ENCODE results near the gene XKR3. TPM values are rescaled to one million over a fixed set of nuclear protein-coding genes. Genes with fewer than 3 reads are reported as not detected.

XKR3 gene
- total and polyA plus RNA-seq, 2 experiments from 2014 or later = not detected

DNA sequence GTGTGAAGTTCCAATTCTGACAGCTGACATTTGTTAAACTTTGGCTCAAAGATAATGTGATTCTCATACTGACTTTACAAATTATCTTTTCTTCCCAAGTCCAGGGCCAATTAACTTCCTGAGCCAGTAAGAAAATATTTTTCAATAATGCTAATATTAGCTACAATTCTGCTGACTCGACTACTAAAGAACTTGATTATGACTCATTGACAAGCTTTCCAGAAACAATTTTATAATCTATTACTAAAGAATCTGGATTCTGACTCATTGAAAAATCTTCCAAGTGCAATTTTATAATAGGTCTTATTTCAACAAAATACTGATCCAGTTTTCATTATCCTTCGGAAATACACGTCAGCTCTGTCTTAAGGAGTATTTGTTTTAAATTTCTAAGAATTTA, 12.9 kb upstream of the XKR3 start (continued):
- TF ChIP-seq ZNF114 (CRISPR knock-in tag; IDR thresholded peaks at IDR 0.05) (no peak), CREB1 (CRISPR knock-in tag; IDR thresholded peaks at IDR 0.05; ENCODE audit: low read depth) (no peak), STAT1 (IDR thresholded peaks at IDR 0.05; ENCODE audit: unreplicated experiment) (no peak), EZH2phosphoT487 (IDR thresholded peaks at IDR 0.05; ENCODE audit: unreplicated experiment) (no peak)

DNA sequence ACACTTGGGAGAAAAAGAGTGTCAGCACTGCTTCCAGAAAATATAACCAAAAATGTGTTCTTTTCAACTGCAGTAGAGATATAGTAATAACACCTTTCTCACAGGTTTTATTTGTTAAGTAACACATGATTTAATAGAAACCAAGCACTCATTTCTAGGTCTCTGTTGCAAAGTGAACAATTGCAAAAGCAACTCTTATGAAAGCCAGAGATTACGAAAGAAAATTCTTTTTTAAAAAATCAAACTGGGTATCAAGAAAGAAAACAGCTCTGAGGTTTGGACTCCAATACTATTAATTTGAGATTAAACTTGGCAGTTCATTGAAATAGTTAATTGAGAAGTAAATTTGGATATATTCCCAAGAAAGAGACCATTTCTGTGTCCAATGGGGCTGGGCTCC, 9.8 kb upstream of the XKR3 start:
- Histone ChIP-seq H3K79me2 (replicated peaks; ENCODE audit: insufficient read depth) (no peaks in the 10 kb centered on the region), H2AFZ (no peak overlapping the region), H3K27me3 (ENCODE audit: insufficient read depth) (no peaks in the 10 kb centered on the region), H3K4me2 (no peak overlapping the region), H3K36me3 (ENCODE audit: insufficient read depth) (no peaks in the 10 kb centered on the region), H4K20me1 (replicated peaks; ENCODE audit: insufficient read depth) (no peaks in the 10 kb centered on the region), H3K27ac (ENCODE audit: low read depth) (no peak overlapping the region), H3K4me1 (ENCODE audit: insufficient read depth) (no peaks in the 10 kb centered on the region), H3K4me3 (no peak overlapping the region), H3K9me2 (ENCODE audit: insufficient read depth) (no peaks in the 10 kb centered on the region), H3F3A (replicated peaks; ENCODE audit: low read depth) (no peaks in the 10 kb centered on the region)
- H3K36me3 Mint-ChIP-seq (ENCODE audit: low read depth) = no peaks in the 10 kb centered on the region
- H3K4me3 Mint-ChIP-seq = no peak overlapping the region
- DNase-seq (ENCODE audit: low spot score) = no peak
- H3K27me3 Mint-ChIP-seq (ENCODE audit: insufficient read depth, low read depth, poor library complexity) = no peaks in the 10 kb centered on the region
- H3K4me1 Mint-ChIP-seq = no peaks in the 10 kb centered on the region
- no peak overlapping the region for H3K27ac Mint-ChIP-seq
- peaks cover 60% of the 10 kb centered on the region for H3K9me3 Mint-ChIP-seq
- TF ChIP-seq, protein P1, sequence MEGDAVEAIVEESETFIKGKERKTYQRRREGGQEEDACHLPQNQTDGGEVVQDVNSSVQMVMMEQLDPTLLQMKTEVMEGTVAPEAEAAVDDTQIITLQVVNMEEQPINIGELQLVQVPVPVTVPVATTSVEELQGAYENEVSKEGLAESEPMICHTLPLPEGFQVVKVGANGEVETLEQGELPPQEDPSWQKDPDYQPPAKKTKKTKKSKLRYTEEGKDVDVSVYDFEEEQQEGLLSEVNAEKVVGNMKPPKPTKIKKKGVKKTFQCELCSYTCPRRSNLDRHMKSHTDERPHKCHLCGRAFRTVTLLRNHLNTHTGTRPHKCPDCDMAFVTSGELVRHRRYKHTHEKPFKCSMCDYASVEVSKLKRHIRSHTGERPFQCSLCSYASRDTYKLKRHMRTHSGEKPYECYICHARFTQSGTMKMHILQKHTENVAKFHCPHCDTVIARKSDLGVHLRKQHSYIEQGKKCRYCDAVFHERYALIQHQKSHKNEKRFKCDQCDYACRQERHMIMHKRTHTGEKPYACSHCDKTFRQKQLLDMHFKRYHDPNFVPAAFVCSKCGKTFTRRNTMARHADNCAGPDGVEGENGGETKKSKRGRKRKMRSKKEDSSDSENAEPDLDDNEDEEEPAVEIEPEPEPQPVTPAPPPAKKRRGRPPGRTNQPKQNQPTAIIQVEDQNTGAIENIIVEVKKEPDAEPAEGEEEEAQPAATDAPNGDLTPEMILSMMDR (conservative IDR thresholded peaks at IDR 0.05; ENCODE audit: low read depth in 2 of 2) = no peak
- TF ChIP-seq STAT1 (IDR thresholded peaks at IDR 0.05; ENCODE audit: unreplicated experiment) = no peak
- TF ChIP-seq POLR2AphosphoS5 (IDR thresholded peaks at IDR 0.05; ENCODE audit: low read depth) = no peak
- no peak for TF ChIP-seq ZNF114 (CRISPR knock-in tag; IDR thresholded peaks at IDR 0.05)
- no peak for TF ChIP-seq JUNB (IDR thresholded peaks at IDR 0.05; ENCODE audit: unreplicated experiment)
- TF ChIP-seq, protein P2, sequence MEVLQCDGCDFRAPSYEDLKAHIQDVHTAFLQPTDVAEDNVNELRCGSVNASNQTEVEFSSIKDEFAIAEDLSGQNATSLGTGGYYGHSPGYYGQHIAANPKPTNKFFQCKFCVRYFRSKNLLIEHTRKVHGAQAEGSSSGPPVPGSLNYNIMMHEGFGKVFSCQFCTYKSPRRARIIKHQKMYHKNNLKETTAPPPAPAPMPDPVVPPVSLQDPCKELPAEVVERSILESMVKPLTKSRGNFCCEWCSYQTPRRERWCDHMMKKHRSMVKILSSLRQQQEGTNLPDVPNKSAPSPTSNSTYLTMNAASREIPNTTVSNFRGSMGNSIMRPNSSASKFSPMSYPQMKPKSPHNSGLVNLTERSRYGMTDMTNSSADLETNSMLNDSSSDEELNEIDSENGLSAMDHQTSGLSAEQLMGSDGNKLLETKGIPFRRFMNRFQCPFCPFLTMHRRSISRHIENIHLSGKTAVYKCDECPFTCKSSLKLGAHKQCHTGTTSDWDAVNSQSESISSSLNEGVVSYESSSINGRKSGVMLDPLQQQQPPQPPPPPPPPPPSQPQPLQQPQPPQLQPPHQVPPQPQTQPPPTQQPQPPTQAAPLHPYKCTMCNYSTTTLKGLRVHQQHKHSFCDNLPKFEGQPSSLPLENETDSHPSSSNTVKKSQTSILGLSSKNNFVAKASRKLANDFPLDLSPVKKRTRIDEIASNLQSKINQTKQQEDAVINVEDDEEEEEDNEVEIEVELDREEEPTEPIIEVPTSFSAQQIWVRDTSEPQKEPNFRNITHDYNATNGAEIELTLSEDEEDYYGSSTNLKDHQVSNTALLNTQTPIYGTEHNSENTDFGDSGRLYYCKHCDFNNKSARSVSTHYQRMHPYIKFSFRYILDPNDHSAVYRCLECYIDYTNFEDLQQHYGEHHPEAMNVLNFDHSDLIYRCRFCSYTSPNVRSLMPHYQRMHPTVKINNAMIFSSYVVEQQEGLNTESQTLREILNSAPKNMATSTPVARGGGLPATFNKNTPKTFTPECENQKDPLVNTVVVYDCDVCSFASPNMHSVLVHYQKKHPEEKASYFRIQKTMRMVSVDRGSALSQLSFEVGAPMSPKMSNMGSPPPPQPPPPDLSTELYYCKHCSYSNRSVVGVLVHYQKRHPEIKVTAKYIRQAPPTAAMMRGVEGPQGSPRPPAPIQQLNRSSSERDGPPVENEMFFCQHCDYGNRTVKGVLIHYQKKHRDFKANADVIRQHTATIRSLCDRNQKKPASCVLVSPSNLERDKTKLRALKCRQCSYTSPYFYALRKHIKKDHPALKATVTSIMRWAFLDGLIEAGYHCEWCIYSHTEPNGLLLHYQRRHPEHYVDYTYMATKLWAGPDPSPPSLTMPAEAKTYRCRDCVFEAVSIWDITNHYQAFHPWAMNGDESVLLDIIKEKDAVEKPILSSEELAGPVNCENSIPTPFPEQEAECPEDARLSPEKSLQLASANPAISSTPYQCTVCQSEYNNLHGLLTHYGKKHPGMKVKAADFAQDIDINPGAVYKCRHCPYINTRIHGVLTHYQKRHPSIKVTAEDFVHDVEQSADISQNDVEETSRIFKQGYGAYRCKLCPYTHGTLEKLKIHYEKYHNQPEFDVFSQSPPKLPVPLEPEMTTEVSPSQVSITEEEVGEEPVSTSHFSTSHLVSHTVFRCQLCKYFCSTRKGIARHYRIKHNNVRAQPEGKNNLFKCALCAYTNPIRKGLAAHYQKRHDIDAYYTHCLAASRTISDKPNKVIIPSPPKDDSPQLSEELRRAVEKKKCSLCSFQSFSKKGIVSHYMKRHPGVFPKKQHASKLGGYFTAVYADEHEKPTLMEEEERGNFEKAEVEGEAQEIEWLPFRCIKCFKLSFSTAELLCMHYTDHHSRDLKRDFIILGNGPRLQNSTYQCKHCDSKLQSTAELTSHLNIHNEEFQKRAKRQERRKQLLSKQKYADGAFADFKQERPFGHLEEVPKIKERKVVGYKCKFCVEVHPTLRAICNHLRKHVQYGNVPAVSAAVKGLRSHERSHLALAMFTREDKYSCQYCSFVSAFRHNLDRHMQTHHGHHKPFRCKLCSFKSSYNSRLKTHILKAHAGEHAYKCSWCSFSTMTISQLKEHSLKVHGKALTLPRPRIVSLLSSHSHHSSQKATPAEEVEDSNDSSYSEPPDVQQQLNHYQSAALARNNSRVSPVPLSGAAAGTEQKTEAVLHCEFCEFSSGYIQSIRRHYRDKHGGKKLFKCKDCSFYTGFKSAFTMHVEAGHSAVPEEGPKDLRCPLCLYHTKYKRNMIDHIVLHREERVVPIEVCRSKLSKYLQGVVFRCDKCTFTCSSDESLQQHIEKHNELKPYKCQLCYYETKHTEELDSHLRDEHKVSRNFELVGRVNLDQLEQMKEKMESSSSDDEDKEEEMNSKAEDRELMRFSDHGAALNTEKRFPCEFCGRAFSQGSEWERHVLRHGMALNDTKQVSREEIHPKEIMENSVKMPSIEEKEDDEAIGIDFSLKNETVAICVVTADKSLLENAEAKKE (CRISPR knock-in tag; IDR thresholded peaks at IDR 0.05) = no peak
- TF ChIP-seq, protein P3, sequence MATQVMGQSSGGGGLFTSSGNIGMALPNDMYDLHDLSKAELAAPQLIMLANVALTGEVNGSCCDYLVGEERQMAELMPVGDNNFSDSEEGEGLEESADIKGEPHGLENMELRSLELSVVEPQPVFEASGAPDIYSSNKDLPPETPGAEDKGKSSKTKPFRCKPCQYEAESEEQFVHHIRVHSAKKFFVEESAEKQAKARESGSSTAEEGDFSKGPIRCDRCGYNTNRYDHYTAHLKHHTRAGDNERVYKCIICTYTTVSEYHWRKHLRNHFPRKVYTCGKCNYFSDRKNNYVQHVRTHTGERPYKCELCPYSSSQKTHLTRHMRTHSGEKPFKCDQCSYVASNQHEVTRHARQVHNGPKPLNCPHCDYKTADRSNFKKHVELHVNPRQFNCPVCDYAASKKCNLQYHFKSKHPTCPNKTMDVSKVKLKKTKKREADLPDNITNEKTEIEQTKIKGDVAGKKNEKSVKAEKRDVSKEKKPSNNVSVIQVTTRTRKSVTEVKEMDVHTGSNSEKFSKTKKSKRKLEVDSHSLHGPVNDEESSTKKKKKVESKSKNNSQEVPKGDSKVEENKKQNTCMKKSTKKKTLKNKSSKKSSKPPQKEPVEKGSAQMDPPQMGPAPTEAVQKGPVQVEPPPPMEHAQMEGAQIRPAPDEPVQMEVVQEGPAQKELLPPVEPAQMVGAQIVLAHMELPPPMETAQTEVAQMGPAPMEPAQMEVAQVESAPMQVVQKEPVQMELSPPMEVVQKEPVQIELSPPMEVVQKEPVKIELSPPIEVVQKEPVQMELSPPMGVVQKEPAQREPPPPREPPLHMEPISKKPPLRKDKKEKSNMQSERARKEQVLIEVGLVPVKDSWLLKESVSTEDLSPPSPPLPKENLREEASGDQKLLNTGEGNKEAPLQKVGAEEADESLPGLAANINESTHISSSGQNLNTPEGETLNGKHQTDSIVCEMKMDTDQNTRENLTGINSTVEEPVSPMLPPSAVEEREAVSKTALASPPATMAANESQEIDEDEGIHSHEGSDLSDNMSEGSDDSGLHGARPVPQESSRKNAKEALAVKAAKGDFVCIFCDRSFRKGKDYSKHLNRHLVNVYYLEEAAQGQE (IDR thresholded peaks at IDR 0.05; ENCODE audit: unreplicated experiment) = no peak
- TF ChIP-seq ZNF331 (CRISPR knock-in tag; IDR thresholded peaks at IDR 0.05; ENCODE audit: low read depth) = no peak
- no peak for TF ChIP-seq CREB1 (CRISPR knock-in tag; IDR thresholded peaks at IDR 0.05; ENCODE audit: low read depth)
- no peak for TF ChIP-seq EZH2 (IDR thresholded peaks at IDR 0.05; ENCODE audit: low read depth, unreplicated experiment)
- no peak for ATAC-seq

Data from GM23338 (cell line).